ENCODE measurements around the gene PPP2R2D. TPM values are rescaled to one million over a fixed set of nuclear protein-coding genes. Genes with fewer than 3 reads are reported as not detected.

The PPP2R2D gene
- total RNA-seq, 1 experiment from 2014 or later: 23.7 TPM

GRCh38 chr10:131928248-131929095, 27.7 kb downstream of the PPP2R2D start:
- no peak for DNase-seq
- H3K4me3 Mint-ChIP-seq (ENCODE audit: low read depth, unreplicated experiment): no peak overlapping the region
- no peak overlapping the region for H3K27ac Mint-ChIP-seq (ENCODE audit: unreplicated experiment)
- peaks cover 8% of the 10 kb centered on the region for H3K4me1 Mint-ChIP-seq (ENCODE audit: low read depth, unreplicated experiment)
- no TSS peak for BruUV-seq (replicated peaks)
- intact Hi-C loops (cut with micrococcal nuclease; ENCODE audit: unreplicated experiment): no loop called here
- no peaks in the 10 kb centered on the region for H3K27me3 Mint-ChIP-seq (ENCODE audit: unreplicated experiment)
- no peak for TF ChIP-seq CTCF (IDR thresholded peaks at IDR 0.05; ENCODE audit: unreplicated experiment)
- CTCF ChIA-PET: no interaction called here
- H3K36me3 Mint-ChIP-seq (ENCODE audit: insufficient read depth, unreplicated experiment): peaks cover 5% of the 10 kb centered on the region
- no peaks in the 10 kb centered on the region for H3K9me3 Mint-ChIP-seq (ENCODE audit: low read depth, unreplicated experiment)

- BruUV-seq (replicated peaks): no TSS peak
- peaks cover 8% of the 10 kb centered on the region for H3K4me1 Mint-ChIP-seq (ENCODE audit: low read depth, unreplicated experiment)
- intact Hi-C loops (cut with micrococcal nuclease; ENCODE audit: unreplicated experiment): no loop called here
- H3K4me3 Mint-ChIP-seq (ENCODE audit: low read depth, unreplicated experiment): no peak overlapping the region
- peaks cover 6% of the 10 kb centered on the region for H3K36me3 Mint-ChIP-seq (ENCODE audit: insufficient read depth, unreplicated experiment)
- DNase-seq: no peak
- H3K27ac Mint-ChIP-seq (ENCODE audit: unreplicated experiment): no peak overlapping the region
- TF ChIP-seq CTCF (IDR thresholded peaks at IDR 0.05; ENCODE audit: unreplicated experiment): no peak
- H3K27me3 Mint-ChIP-seq (ENCODE audit: unreplicated experiment): no peaks in the 10 kb centered on the region
- CTCF ChIA-PET: no interaction called here
- no peaks in the 10 kb centered on the region for H3K9me3 Mint-ChIP-seq (ENCODE audit: low read depth, unreplicated experiment)
These were observed 28.5 kb downstream of the PPP2R2D start for GRCh38 chr10:131929122-131929845.

- H3K9me3 Mint-ChIP-seq (ENCODE audit: low read depth, unreplicated experiment): no peaks in the 10 kb centered on the region
- no peak overlapping the region for H3K4me3 Mint-ChIP-seq (ENCODE audit: low read depth, unreplicated experiment)
- CTCF ChIA-PET: no interaction called here
- no peak overlapping the region for H3K27ac Mint-ChIP-seq (ENCODE audit: unreplicated experiment)
- intact Hi-C loops (cut with micrococcal nuclease; ENCODE audit: unreplicated experiment): no loop called here
- H3K36me3 Mint-ChIP-seq (ENCODE audit: insufficient read depth, unreplicated experiment): peaks cover 9% of the 10 kb centered on the region
- no TSS peak for BruUV-seq (replicated peaks)
- H3K27me3 Mint-ChIP-seq (ENCODE audit: unreplicated experiment): no peaks in the 10 kb centered on the region
- peaks cover 8% of the 10 kb centered on the region for H3K4me1 Mint-ChIP-seq (ENCODE audit: low read depth, unreplicated experiment)
- TF ChIP-seq CTCF (IDR thresholded peaks at IDR 0.05; ENCODE audit: unreplicated experiment): no peak
- DNase-seq: no peak
These were observed 29.3 kb downstream of the PPP2R2D start for GRCh38 chr10:131930150-131930549.

GRCh38 chr10:131930586-131931330, 29.9 kb downstream of the PPP2R2D start:
- Mint-ChIP-seq H3K36me3 (ENCODE audit: insufficient read depth, unreplicated experiment) (peaks cover 9% of the 10 kb centered on the region), H3K9me3 (ENCODE audit: low read depth, unreplicated experiment) (no peaks in the 10 kb centered on the region), H3K4me1 (ENCODE audit: low read depth, unreplicated experiment) (peaks cover 8% of the 10 kb centered on the region), H3K27ac (ENCODE audit: unreplicated experiment) (no peak overlapping the region), H3K27me3 (ENCODE audit: unreplicated experiment) (no peaks in the 10 kb centered on the region), H3K4me3 (ENCODE audit: low read depth, unreplicated experiment) (no peak overlapping the region)
- no peak for DNase-seq
- CTCF ChIA-PET: no interaction called here
- BruUV-seq (replicated peaks): no TSS peak
- no peak for TF ChIP-seq CTCF (IDR thresholded peaks at IDR 0.05; ENCODE audit: unreplicated experiment)
- intact Hi-C loops (cut with micrococcal nuclease; ENCODE audit: unreplicated experiment): no loop called here
